HCT116 (cell line): ENCODE measurements around the gene CORO6. TPM values are rescaled to one million over a fixed set of nuclear protein-coding genes. Genes with fewer than 3 reads are reported as not detected.

Experiments used
- ATAC-seq: fragments of 200-7000 bp; cut with Tn5 transposase; 2 replicates; pipeline ENCODE4 v1.9.1; 2020; ENCODE audit warnings: mild to moderate bottlenecking, moderate library complexity
- BruUV-seq: library from RNA; stranded (reverse); fragments of 400-500 nt; replicated peaks from 2 replicates; lab custom pipeline; 2021; lab: Mats Ljungman, UMichigan
- CTCF ChIA-PET: fragments of 300-600 bp; sonication (Branson Sonifier 250); formaldehyde crosslinking; loops from one replicate; lab custom pipeline; 2021; ENCODE audit warnings: antibody characterized with exemption; lab: Charles Lee
- POLR2A ChIA-PET: fragments of 300-600, 350-600 bp; sonication (Branson Sonifier 250); formaldehyde crosslinking; loops from one replicate; lab custom pipeline; 2021; ENCODE audit warnings: antibody characterized with exemption; lab: Charles Lee
- RAD21 ChIA-PET, 2 experiments: fragments of 300-600 bp; sonication (Branson Sonifier 250); formaldehyde crosslinking; loops; one replicate each; lab custom pipeline; 2023; ENCODE audit warnings: low total read pairs in 2 of 2; ENCODE audit not compliant: uncharacterized antibody in 2 of 2, unreplicated experiment in 2 of 2, low non-redundant PET in 1 of 2; lab: Charles Lee
- DNase-seq: peaks from one replicate; pipeline ENCODE4 v3.0.0-alpha.2; 2010; ENCODE audit warnings: low read depth, low spot score
- H2AFZ ChIP-seq: fragments of 200-600 bp; shearing (Covaris generic), sonication (generic); 2 replicates; pipeline ENCODE4 v1.6.1; 2017; ENCODE audit warnings: low read depth, mixed run types, mixed read lengths, antibody characterized with exemption, low read length; ENCODE audit not compliant: poor library complexity, severe bottlenecking
- H3K27ac ChIP-seq: 2 replicates; pipeline ENCODE4 v1.5.1; 2012; ENCODE audit warnings: low read depth, low read length
- H3K27me3 ChIP-seq: fragments of 200-600 bp; sonication (generic); 2 replicates; pipeline ENCODE4 v1.6.1; 2016; ENCODE audit warnings: mixed run types, low read length, mixed read lengths; ENCODE audit not compliant: insufficient read depth
- H3K36me3 ChIP-seq, 2 experiments: fragments of 200-500 bp in 1 of 2; fragments of 200-600 bp in 1 of 2; sonication (Bioruptor generic) in 1 of 2; sonication (generic) in 1 of 2; 2 replicates each; pipeline versions ENCODE4 v1.5.1 to v1.6.1; 2014 to 2016; ENCODE audit warnings: low read length in 2 of 2, inconsistent platforms in 1 of 2, mixed read lengths in 1 of 2, mixed run types in 1 of 2; ENCODE audit not compliant: insufficient read depth in 2 of 2, control insufficient read depth in 1 of 2
- H3K4me1 ChIP-seq, 2 experiments: fragments of 200-600 bp in 1 of 2; sonication (generic) in 1 of 2; 2 replicates each; pipeline versions ENCODE4 v1.5.1 to v1.6.1; 2012 to 2017; ENCODE audit warnings: low read length in 2 of 2, inconsistent platforms in 1 of 2, mild to moderate bottlenecking in 1 of 2, mixed read lengths in 1 of 2, mixed run types in 1 of 2, moderate library complexity in 1 of 2; ENCODE audit not compliant: insufficient read depth in 2 of 2, control insufficient read depth in 1 of 2
- H3K4me2 ChIP-seq: fragments of 200-600 bp; sonication (generic); 2 replicates; pipeline ENCODE4 v1.6.1; 2017; ENCODE audit warnings: mixed run types, low read length, mixed read lengths
- H3K4me3 ChIP-seq, 2 experiments: fragments of 200-600 bp in 1 of 2; sonication (generic) in 1 of 2; replicated peaks in 1 of 2; 2 replicates each; pipeline ENCODE4 v1.5.1; 2011 to 2016; ENCODE audit warnings: low read length in 2 of 2, control low read depth in 1 of 2, low read depth in 1 of 2, mild to moderate bottlenecking in 1 of 2, mixed read lengths in 1 of 2, mixed run types in 1 of 2
- H3K79me2 ChIP-seq: fragments of 200-600 bp; sonication (generic); 2 replicates; pipeline ENCODE4 v1.6.1; 2017; ENCODE audit warnings: mild to moderate bottlenecking, mixed run types, low read length, moderate library complexity, mixed read lengths; ENCODE audit not compliant: insufficient read depth
- H3K9ac ChIP-seq: fragments of 200-600 bp; sonication (generic); 2 replicates; pipeline ENCODE4 v1.6.1; 2016; ENCODE audit warnings: low read length, mixed read lengths
- H3K9me2 ChIP-seq: fragments of 200-600 bp; sonication (generic), shearing (Covaris generic); 2 replicates; pipeline ENCODE4 v1.6.1; 2017; ENCODE audit warnings: mixed run types, mild to moderate bottlenecking, moderate library complexity; ENCODE audit not compliant: insufficient read depth
- H3K9me3 ChIP-seq, 2 experiments: fragments of 200-500 bp in 1 of 2; fragments of 200-600 bp in 1 of 2; sonication (Bioruptor generic) in 1 of 2; sonication (generic) in 1 of 2; 2 replicates each; pipeline ENCODE4 v1.6.1; 2014 to 2017; ENCODE audit warnings: low read length in 2 of 2, mixed read lengths in 2 of 2, inconsistent platforms in 1 of 2, low read depth in 1 of 2, mild to moderate bottlenecking in 1 of 2, mixed run types in 1 of 2, moderate library complexity in 1 of 2; ENCODE audit not compliant: control insufficient read depth in 1 of 2, insufficient read depth in 1 of 2
- H4K20me1 ChIP-seq: fragments of 200-600 bp; sonication (generic), shearing (Covaris generic); 2 replicates; pipeline ENCODE4 v1.6.1; 2017; ENCODE audit warnings: mixed run types, mild to moderate bottlenecking, moderate library complexity; ENCODE audit not compliant: insufficient read depth
- ATF3 ChIP-seq: IDR thresholded peaks from 2 replicates; pipeline ENCODE4 v1.6.1; 2012
- CTCF ChIP-seq, 3 experiments: fragments of 200-600 bp in 1 of 3; sonication (generic) in 1 of 3; IDR thresholded peaks in 2 of 3; conservative IDR thresholded peaks in 1 of 3; 2 replicates each; pipeline ENCODE4 v1.5.1; 2012 to 2017; ENCODE audit warnings: low read depth in 2 of 3, low read length in 2 of 3, antibody characterized with exemption in 1 of 3, borderline replicate concordance in 1 of 3, control low read depth in 1 of 3, mild to moderate bottlenecking in 1 of 3, mixed read lengths in 1 of 3, mixed run types in 1 of 3, moderate library complexity in 1 of 3; ENCODE audit not compliant: insufficient read depth in 1 of 3
- ELF1 ChIP-seq: IDR thresholded peaks from 2 replicates; pipeline ENCODE4 v1.6.1; 2012; ENCODE audit warnings: low read depth, borderline replicate concordance
- EZH2 ChIP-seq: fragments of 200-600 bp; sonication (generic); IDR thresholded peaks from 2 replicates; pipeline ENCODE4 v1.6.1; 2017; ENCODE audit warnings: antibody characterized with exemption, mixed run types
- EZH2phosphoT487 ChIP-seq: fragments of 200-600 bp; IDR thresholded peaks from 2 replicates; pipeline ENCODE4 v1.6.1; 2018; ENCODE audit warnings: antibody characterized with exemption, borderline replicate concordance
- FOSL1 ChIP-seq: IDR thresholded peaks from 2 replicates; pipeline ENCODE4 v1.6.1; 2012; ENCODE audit warnings: low read depth
- JUND ChIP-seq: IDR thresholded peaks from 2 replicates; pipeline ENCODE4 v1.6.1; 2012
- MAX ChIP-seq: IDR thresholded peaks from 2 replicates; pipeline ENCODE4 v1.6.1; 2012
- POLR2A ChIP-seq: IDR thresholded peaks from 2 replicates; pipeline ENCODE4 v1.7.0; 2011; ENCODE audit warnings: borderline replicate concordance; ENCODE audit not compliant: insufficient read depth, insufficient read length; ENCODE audit errors: extremely low read depth
- POLR2AphosphoS5 ChIP-seq: IDR thresholded peaks from 2 replicates; pipeline ENCODE4 v1.6.1; 2011; ENCODE audit warnings: mild to moderate bottlenecking, low read depth, low read length, moderate library complexity
- REST ChIP-seq: IDR thresholded peaks from 2 replicates; pipeline ENCODE4 v1.6.1; 2012; ENCODE audit warnings: low read depth
- SIN3A ChIP-seq: IDR thresholded peaks from 2 replicates; pipeline ENCODE4 v1.6.1; 2012; ENCODE audit warnings: low read depth
- SP1 ChIP-seq: IDR thresholded peaks from 2 replicates; pipeline ENCODE4 v1.6.1; 2012; ENCODE audit warnings: low read depth
- TCF7L2 ChIP-seq: IDR thresholded peaks from 2 replicates; pipeline ENCODE4 v1.7.0; 2011; ENCODE audit warnings: borderline replicate concordance, inconsistent platforms; ENCODE audit not compliant: insufficient read depth, insufficient read length; ENCODE audit errors: extremely low read depth
- YY1 ChIP-seq: IDR thresholded peaks from 2 replicates; pipeline ENCODE4 v1.6.1; 2011; ENCODE audit warnings: low read length, low read depth, moderate library complexity, mild to moderate bottlenecking; ENCODE audit not compliant: insufficient replicate concordance; ENCODE audit errors: extremely low read depth
- ZBTB33 ChIP-seq: IDR thresholded peaks from 2 replicates; pipeline ENCODE4 v1.6.1; 2011; ENCODE audit warnings: mild to moderate bottlenecking, low read length, moderate library complexity; ENCODE audit not compliant: insufficient replicate concordance; ENCODE audit errors: extremely low read depth
- ZNF274 ChIP-seq: fragments of 200-500 bp; sonication (Bioruptor generic); IDR thresholded peaks from 2 replicates; pipeline ENCODE4 v1.6.1; 2014; ENCODE audit warnings: mild to moderate bottlenecking, low read depth, low read length, inconsistent platforms
- intact Hi-C: fragments of 100-400 bp; cut with micrococcal nuclease; formaldehyde crosslinking; loops from 2 replicates; pipeline ENCODE4 v1.10.0; 2022
- total RNA-seq: library from RNA; stranded (reverse); gene quantifications from one replicate; pipeline ENCODE4 v1.2.1, GENCODE V29; 2021; ENCODE audit not compliant: unreplicated experiment

Gene CORO6
- total RNA-seq, 1 experiment from 2014 or later, result 8.7 TPM

DNA sequence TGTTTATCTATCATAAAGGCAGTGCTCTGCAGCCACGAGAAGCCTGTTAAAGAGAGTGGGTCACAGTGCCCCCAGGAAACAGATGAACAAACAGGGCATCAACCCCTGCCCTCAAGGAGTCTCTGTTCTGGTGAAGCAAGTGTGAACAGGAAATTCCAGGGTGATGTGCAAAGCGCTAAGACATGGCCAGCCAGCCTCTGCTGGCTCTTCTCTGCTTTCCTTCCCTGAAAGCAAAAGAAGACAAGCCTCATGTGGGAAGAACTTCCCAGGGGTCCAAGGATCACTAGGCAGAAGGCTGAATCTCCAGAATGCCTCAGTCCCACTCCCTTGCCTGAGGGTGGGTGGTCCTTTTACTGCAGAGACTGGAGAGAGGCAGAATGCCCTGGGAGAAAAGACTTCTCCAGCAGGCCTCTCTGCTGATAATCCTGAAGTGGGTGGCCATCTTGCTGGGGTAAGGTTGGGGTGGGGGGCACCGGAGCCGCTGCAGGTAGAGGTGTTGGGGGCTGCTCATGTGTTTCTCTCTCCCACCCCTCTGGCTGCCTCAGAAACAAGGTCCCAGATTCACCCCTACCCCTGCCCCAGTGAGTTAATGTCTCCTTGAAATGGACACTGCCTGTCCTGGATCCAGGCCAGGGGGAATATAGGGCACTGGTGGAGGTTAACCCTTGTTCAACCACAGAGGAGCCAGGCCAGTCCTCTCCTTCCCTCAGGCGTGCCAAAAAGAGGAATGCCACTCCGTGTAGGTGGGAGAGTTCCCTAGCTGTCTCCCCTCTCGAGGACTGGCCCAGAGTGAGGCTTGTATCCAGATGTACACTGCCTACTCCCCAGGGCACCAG is 27.4 kb downstream of the CORO6 start:
- H3K4me3 ChIP-seq, result peak overlapping the region in 1 of 2 experiments; percentile 68; a peak in 1 of 4 replicates
- no TSS peak for BruUV-seq
- TF ChIP-seq MAX (no peak), ATF3 (no peak), SP1 (no peak), REST (no peak), SIN3A (no peak), ZNF274 (no peak), YY1 (no peak), FOSL1 (no peak), ELF1 (no peak), EZH2phosphoT487 (no peak), JUND (no peak), POLR2AphosphoS5 (no peak), POLR2A (no peak), EZH2 (no peak), ZBTB33 (no peak), CTCF (IDR thresholded peaks at IDR 0.05 in 2 of 3, conservative IDR thresholded peaks at IDR 0.05 in 1 of 3; ENCODE audit: borderline replicate concordance in 1 of 3, insufficient read depth in 1 of 3, low read depth in 2 of 3, low read length in 2 of 3) (no peak), TCF7L2 (no peak)
- TF ChIP-seq, all 23 proteins: peak for 0
- DNase-seq, result no peak
- ChIA-PET CTCF (no interaction called here), POLR2A (no interaction called here), RAD21 (no interaction called here)
- peak overlapping the region; percentile 82 for H3K4me2 ChIP-seq
- H3K4me1 ChIP-seq, result peaks cover 28 to 50% of the 10 kb centered on the region in 2 experiments
- no peaks in the 10 kb centered on the region for H3K9me2 ChIP-seq
- H2AFZ ChIP-seq, result no peak overlapping the region
- intact Hi-C loops, result loop anchor here (10.0 kb wide), 1 partner anchor 451 kb away; no protein-coding TSS in a partner anchor
- H3K79me2 ChIP-seq, result peaks cover 47% of the 10 kb centered on the region
- no peak overlapping the region for H3K27ac ChIP-seq
- H3K27me3 ChIP-seq, result no peaks in the 10 kb centered on the region
- no peaks in the 10 kb centered on the region for H4K20me1 ChIP-seq
- no peaks in the 10 kb centered on the region for H3K9me3 ChIP-seq
- H3K36me3 ChIP-seq, result no peaks in the 10 kb centered on the region
- H3K9ac ChIP-seq, result no peak overlapping the region
- ATAC-seq, result no peak
